Lower leg skin (tissue), 3 donors: ENCODE results near the gene GOLGA6C.

Experiments
- POLR2A ChIP-seq, 2 donors: fragments of 450-650 bp; IDR thresholded peaks; one replicate each; pipeline ENCODE4 v1.6.1; 2016 to 2017; ENCODE audit warnings: antibody characterized with exemption in 2 of 2, mild to moderate bottlenecking in 1 of 2, moderate library complexity in 1 of 2
- TF ChIP-seq, protein P1 (sequence below), 3 donors: fragments of 450-650 bp; IDR thresholded peaks; one replicate each; pipeline ENCODE4 v1.5.1; 2016; ENCODE audit warnings: antibody characterized with exemption in 3 of 3, mild to moderate bottlenecking in 3 of 3, moderate library complexity in 2 of 3

DNA sequence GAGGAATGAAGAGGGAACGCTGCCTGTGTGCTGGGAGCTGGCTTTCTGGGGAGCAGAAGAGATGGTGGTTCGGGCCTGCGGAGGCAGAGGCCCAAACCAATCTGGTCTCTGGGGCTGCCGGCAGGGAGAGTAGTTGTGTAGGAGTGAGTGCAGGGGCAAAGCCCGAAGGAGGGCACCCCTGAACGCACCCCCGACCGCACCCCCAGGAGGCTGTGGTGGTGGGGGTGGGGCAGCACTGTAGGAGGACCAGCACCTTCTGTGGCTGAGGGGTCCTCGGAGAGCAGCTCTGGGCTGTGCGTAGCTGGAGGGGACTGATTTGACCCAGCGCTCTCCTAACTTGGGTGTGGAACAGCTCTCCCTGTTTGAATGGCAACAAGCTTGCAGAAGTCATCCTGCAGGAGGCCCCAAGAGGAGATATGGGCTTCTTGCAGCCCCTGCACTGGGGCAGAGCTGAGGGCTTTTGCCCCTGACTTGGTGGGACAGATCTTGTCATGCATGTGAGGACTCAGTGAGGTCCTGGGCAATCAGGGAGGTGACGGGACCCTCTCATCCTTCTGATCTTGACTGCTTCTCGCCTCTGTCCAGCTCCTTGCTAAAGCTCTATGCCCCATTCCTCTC is 30.4 kb upstream of the GOLGA6C start:
- TF ChIP-seq POLR2A (IDR thresholded peaks at IDR 0.05): no peak
- TF ChIP-seq, protein P1, sequence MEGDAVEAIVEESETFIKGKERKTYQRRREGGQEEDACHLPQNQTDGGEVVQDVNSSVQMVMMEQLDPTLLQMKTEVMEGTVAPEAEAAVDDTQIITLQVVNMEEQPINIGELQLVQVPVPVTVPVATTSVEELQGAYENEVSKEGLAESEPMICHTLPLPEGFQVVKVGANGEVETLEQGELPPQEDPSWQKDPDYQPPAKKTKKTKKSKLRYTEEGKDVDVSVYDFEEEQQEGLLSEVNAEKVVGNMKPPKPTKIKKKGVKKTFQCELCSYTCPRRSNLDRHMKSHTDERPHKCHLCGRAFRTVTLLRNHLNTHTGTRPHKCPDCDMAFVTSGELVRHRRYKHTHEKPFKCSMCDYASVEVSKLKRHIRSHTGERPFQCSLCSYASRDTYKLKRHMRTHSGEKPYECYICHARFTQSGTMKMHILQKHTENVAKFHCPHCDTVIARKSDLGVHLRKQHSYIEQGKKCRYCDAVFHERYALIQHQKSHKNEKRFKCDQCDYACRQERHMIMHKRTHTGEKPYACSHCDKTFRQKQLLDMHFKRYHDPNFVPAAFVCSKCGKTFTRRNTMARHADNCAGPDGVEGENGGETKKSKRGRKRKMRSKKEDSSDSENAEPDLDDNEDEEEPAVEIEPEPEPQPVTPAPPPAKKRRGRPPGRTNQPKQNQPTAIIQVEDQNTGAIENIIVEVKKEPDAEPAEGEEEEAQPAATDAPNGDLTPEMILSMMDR (IDR thresholded peaks at IDR 0.05): no peak
